Ureter (tissue), 1 donor: Measurements from ENCODE around the gene EFEMP2. TPM values are rescaled to one million over a fixed set of nuclear protein-coding genes. Genes with fewer than 3 reads are reported as not detected.

Experiments used
- DNase-seq: peaks from one replicate; pipeline ENCODE4 v3.0.0-alpha.2; 2020; ENCODE audit warnings: low spot score
- total RNA-seq: library from RNA; stranded (reverse); gene quantifications from one replicate; pipeline ENCODE4 v1.2.4, GENCODE V29; 2023
- donor health status: DM: yes; HTN: yes; CAD: no.

Gene EFEMP2
- total RNA-seq, 1 donor from 2014 or later = 60.0 TPM

DNA sequence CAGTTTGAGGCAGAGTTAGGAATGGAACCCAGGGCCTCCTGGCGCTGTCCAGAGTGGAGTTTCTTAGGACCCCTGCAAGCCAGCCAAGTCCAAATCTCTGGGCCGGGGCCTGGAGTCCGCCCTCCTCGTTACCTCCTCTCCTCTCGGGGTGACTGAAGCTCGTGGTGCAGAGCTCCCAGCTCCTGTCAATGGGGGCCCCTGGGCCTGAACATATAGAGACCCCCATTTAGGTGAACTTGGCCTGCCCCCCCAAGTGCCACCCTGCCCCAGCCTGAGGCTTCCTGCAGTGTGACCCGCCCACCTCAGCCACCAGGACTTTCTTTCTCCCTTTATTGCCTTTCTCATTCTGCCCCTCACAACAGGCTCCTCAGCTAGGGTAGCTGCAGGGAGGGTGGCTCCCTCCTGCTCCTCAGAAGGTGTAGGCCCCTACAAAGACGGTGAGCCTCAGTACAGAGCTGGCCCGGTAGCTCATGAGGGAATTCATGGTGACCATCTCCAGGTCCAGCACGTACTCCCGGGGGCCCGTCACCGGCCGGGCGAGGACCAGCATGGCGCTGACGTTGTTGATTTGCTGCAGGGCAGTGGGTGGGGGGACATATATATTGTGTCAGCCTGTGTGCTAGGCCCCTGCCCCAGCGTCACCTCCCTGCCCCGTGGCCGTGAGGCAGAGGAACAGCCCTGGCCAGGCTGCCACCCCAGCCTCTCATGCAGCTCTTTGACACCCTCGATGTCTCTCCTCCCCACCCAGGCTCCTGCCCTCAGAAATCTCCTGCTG, 5.9 kb downstream of the EFEMP2 start:
- no peak for DNase-seq

DNA sequence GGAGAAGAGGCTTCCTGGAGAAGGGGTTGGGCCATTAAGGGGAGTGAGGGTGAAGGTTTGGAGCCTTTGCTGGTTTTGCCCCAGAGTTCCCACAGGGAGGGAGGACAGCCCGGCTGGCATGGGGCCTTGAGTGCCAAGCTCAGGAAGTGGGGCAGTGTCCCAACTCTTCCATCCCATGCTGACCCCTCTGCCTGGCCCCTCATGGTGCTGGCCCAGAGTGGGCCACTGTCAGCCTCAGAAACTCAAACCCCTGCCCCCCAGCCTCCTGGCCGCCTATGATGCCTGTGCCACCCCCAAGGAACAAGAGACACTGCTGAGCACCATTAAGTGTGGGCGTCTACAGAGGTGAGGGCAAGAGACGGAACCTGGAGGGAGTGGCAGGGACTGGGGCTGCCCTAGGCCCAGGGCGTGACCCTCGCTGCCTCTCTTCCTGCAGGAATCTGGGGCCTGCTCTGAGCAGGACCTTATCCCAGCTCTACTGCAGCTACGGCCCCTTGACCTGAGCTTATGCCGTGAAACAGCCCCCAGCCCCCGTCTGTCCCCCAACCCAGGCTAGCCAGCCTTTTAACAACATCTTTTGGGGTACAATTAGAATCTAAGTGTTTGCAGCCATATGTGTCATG, 6.9 kb downstream of the EFEMP2 start:
- no peak for DNase-seq

DNA sequence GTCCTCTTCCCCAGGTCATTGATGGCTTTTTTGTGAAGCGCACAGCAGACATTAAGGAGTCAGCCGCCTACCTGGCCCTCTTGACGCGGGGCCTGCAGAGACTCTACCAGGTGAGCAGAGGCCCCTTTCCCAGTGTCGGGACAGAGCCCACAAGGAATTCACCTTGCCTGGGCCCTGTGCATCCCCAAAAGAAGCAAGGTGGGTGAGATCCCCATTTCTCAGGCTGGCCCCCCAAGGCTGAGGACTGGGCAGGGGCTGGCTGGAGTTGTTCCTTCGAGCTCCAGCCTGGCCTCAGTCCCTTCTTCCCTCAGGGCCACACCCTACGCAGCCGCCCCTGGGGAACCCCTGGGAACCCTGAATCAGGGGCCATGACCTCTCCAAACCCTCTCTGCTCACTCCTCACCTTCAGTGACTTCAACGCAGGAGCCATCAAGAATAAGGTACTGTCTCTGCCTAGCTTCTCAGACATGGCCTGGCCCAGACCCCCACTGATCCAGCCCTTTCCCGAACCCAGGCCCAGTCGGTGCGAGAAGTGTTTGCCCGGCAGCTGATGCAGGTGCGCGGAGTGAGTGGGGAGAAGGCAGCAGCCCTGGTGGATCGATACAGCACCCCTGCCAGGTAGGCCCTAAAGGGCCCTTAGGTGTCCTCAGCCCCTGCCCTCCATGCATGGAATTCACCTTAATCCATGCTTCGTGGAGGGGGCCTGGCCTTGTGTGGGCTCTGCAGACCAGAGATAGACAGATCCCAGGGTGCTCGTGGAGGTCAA, 7.7 kb downstream of the EFEMP2 start:
- DNase-seq = no peak

DNA sequence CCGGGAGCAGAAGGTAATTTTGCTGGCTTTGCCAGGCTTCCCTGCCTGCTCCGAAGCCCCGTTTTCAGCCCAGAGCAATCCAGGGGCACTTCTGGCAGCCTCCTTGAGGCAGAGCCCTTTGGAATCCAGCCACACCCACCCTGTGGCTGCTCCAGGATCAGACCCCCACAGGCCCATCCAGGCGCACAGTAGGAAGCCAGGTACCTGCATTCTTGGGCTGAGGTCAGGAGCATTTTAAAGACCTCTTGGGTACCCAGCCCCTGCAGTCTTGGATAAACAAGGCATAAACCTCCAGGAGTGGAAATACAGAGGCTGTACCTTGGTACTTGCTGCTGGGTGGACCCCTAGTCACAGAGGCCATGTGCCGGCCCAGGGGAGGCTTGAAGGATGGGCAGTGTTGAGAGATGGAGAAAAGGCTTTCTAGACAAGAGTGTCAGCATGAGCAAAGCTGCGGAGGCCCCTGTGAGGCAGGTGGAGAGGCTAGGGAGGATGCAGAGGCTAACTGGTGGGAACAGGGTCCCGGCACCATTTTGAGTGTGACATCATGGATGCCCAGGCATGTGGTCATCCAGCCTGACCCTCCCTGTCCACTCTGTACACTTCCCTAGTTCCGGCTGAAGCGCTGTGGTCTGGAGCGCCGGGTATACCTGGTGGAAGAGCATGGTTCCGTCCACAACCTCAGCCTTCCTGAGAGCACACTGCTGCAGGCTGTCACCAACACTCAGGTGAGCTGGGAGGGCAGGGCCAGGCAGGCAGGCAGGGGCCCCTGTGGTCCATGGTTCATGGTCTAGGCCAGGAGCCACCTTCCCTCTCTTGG, 8.5 kb downstream of the EFEMP2 start:
- DNase-seq = no peak

DNA sequence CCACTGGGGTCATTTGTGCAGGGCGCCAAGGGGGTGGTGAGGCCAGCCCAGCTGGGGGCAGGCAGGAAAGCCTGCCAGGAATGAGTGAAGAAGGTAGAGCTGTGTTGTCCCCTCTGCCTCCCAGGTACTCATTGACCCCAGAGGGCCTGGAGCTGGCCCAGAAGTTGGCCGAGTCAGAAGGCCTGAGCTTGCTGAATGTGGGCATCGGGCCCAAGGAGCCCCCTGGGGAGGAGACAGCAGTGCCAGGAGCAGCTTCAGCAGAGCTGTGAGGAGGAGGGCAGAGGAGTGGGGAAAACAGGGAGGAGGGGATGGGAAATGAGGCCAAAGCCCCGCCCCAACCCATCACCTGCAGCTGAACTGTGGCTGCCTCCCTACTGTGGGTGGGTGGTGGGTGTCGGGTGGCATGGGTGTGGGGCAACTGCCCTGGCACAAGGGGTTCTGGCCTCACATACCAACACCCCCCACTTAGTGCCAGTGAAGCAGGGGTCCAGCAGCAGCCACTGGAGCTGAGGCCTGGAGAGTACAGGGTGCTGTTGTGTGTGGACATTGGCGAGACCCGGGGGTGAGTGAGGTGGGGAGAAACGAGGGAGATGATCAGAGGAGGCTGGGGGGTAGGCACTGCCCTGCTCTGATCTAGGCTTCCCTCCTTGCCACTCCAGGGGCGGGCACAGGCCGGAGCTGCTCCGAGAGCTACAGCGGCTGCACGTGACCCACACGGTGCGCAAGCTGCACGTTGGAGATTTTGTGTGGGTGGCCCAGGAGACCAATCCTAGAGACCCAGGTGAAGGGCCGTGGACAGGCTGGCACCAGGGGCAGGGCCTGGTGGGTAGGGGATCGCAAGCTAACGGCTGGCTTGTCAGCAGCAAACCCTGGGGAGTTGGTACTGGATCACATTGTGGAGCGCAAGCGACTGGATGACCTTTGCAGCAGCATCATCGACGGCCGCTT, 9.4 kb downstream of the EFEMP2 start:
- DNase-seq = no peak

DNA sequence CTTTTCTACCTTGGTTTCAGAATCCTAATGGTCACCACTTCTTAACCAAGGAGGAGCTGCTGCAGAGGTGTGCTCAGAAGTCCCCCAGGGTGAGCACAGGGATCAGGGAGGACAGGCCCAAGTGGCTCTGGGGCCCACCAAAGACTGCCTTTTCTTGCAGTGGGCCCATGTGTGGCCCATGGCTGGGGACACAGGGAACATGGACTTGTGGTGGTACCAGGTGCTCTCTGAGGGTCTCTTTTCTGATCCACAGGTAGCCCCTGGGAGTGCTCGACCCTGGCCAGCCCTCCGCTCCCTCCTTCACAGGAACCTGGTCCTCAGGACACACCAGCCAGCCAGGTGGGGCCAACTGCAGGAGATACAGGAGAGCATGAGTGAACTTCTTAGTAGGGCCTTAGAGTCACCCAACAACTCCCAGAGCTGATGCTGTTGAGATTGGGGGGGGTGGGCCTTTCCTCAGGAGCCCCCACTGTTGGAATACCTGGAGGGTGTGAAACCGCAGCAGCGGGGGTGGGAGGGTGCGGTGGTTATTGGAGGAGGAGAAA, 10.3 kb downstream of the EFEMP2 start:
- no peak for DNase-seq

DNA sequence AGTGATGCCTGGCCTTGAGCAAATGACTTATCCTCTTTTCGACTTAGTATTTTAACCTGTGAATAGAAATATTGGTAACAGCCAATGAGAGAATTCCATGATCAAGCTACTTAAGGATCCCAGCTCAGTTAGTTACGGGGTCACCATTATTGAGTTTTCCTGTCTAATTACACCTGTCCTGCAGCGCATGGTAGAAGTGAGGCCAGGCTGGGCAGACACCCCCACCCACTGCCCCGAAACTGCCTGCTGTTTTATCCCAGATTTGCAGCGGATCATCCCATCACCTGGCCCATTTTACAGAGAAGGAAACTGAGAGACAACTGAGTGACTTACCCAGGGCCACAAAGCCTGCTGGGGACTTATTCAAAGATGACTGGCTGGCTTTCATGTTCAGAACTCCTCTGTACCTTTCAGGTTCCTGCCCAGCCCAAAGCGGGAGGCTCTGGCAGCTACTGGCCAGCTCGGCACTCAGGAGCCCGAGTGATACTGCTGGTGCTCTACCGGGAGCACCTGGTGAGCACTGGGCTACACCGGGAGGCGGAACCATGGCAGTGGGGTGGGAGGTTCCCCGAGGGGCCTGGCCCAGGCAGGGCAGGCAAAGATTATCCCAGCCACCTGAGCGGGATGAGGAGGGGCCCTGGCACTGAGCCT, 10.9 kb downstream of the EFEMP2 start:
- DNase-seq = no peak

DNA sequence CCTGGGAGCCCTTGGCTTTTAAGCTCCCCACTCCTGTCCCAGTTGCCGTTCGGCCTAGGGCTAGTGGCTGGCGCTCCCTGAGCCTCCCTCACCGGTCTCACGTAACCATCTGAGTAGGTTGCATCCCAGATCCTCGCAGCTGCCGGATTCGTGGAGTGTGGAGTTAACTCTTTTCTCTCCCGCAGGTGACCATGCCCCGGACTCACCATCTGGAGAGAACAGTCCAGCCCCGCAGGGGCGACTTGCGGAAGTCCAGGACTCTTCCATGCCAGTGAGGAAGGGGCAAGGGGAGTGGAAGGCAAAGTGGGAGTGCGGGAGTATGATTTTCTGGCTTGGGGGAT, 11.5 kb downstream of the EFEMP2 start:
- DNase-seq = no peak

DNA sequence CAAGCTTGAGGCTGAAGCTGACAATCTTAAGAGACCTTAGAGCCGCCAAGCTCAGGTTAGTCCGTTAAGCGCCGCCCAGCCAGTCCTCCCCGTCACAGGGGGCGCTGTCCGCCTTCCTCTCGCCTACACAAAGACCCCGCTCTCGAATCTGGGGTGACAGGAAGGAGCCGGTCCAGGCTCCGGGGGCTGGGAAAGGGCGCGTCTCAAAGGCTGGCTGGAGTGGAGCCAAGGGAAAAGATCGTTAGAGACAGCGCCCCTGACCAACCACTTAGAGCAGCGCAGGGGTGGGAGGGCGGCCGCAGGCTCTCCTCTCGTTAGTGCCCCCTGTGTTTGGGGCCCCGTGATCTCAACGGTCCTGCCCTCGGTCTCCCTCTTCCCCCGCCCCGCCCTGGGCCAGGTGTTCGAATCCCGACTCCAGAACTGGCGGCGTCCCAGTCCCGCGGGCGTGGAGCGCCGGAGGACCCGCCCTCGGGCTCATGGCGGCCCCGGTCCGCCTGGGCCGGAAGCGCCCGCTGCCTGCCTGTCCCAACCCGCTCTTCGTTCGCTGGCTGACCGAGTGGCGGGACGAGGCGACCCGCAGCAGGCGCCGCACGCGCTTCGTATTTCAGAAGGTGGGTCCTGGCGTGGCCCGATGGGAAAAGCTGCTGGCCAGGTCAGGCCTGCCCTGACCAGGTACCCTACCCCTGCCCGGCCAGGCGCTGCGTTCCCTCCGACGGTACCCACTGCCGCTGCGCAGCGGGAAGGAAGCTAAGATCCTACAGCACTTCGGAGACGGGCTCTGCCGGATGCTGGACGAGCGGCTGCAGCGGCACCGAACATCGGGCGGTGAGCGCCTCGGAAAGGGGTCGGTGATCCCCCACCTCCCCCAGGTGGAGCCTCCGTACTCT, 12.1 kb downstream of the EFEMP2 start, which contains the start of gene MUS81:
TSS of gene MUS81 (plus strand) at position 156 of the 887 bp plus-strand sequence. CDS start at position 477, 321 bp downstream.
- peak; percentile 99 for DNase-seq

DNA sequence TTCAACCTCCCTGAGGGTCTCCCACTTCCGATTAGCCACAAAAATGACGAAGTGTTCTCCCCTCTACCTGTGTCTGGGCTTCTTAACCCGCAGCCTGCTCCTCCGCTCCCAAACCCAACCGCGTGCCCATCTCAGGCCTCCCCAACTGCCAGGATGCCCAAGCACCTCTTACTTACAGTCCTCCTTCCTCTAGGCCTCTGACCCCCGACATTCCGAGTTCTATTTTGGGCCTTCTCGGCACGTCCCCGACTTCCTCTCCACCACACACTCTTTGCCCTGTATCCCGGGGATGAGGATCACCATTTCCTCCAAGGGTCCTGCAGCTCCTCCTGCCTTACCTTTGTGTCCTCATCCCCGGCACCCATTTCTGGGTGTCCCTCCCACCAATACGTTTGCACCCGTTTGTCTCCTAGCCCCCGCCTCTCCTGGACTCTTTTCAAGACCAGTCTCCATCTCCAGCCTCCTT, 12.8 kb downstream of the EFEMP2 start:
- DNase-seq = no peak

DNA sequence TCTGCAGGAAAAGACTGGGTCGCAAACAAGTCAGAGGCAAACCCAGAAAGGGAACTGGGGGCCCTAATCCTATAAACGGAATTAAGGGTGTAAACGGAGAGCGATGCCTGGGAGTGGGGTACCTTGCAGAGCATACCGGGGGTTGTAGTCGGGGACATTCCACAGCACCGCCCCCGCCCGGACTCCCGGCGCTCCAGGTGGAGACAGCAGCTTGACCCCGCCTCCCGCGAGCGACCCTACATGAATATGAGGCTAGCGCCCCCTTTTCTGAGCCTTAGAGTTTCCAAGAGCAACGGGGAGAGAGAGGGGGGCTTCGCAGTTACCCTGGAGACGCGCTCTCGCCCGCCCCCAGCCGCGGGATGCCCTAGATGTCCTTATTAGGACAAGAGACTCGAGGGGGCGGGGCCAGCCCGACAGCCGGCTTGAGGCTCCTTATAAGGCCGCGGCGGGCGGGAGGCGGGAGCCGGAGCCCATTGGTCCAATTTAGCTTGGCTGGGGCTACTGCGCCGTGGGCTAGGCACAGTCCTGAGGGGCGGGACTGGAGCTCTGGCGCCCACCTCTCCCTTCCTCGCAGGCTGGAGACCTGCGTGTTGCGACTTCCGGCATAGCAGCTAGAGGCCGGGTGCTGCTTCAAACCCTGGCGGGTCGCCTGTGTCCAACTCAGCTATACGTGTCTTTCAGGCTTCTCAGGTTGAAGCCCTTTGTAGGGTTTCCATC, 13.3 kb downstream of the EFEMP2 start:
- peak; percentile 99 for DNase-seq

DNA sequence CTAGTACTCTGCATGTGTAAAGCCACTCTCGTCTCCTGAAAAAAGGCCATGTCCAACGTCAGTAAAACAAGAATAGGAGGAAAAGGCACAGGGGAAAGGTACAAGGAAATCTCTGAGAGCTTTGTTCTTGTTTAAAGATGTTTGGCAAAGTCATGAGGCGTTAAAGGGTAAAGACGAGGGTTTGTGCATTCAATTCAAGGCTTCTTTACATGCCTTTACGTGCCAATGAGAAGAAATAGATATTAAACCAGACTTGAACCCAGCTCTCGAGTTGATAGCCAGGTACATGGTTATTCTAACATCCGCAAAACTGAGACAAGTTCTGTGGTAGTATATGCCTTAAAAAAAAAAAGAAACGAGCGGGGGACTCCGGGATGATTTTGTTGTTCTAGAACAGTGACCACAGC, 13.9 kb downstream of the EFEMP2 start:
- DNase-seq = no peak

DNA sequence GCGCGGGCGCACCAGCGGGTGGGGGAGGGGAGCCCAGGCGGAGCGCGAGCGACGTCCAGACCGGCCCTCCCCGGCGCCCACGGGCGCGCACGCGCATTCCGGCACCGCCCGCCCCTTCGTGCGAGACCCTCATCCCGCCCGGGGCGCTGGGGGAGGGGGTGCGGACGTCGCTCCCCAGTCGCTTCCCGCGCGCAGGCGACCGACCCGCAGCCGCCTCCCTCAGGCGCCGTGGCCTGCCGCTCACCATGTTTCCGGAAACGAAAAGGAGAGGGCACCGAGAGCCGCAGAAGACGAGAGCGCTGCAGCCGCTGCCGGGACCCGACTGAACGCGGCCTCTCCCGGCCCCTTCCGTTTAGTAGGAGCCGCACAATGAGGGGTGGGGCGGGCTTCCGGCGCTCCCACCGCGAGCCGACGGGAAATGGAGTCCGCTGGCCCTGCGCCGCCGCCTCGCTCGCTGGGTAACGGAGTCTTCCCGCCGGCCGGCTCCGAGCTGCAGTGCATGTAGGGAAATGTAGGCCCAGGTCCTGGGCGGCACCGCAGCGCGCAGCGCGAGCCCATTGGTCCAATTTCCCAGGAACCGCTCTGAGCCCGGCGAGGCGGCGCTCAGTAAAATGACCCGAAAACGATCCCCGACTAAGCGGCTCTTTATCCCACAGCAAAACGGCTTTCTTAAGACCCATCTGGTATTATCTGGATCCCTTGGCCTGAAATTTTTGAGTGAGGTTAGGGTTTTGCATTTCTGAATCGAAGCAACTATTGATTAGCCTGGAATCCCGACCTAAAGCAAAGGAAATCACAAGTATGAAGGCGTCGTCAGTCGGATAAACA, 14.5 kb downstream of the EFEMP2 start, which contains the start of gene CFL1:
TSS of gene CFL1 (minus strand) at position 328 of the 828 bp plus-strand sequence. CDS start at position 247, 81 bp downstream.
- DNase-seq = peak; percentile 98

DNA sequence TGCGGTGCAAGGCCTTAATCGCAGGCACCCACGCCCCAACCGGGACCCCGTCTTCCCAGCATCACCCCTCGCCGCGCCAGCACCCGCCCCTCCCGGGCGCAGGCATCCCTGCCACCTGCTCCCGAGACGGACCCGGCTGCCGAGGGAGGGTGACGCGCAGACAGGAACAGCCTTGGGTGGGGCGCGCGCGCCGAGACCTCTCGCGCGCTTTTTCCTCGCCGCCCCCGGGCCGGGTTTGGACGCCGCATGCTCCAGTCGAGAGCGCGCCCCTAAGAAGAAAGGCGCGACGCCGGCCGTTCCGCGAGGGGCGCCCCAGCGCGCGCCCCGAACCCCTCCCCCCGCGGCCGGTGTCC, 15.1 kb downstream of the EFEMP2 start:
- DNase-seq = no peak

DNA sequence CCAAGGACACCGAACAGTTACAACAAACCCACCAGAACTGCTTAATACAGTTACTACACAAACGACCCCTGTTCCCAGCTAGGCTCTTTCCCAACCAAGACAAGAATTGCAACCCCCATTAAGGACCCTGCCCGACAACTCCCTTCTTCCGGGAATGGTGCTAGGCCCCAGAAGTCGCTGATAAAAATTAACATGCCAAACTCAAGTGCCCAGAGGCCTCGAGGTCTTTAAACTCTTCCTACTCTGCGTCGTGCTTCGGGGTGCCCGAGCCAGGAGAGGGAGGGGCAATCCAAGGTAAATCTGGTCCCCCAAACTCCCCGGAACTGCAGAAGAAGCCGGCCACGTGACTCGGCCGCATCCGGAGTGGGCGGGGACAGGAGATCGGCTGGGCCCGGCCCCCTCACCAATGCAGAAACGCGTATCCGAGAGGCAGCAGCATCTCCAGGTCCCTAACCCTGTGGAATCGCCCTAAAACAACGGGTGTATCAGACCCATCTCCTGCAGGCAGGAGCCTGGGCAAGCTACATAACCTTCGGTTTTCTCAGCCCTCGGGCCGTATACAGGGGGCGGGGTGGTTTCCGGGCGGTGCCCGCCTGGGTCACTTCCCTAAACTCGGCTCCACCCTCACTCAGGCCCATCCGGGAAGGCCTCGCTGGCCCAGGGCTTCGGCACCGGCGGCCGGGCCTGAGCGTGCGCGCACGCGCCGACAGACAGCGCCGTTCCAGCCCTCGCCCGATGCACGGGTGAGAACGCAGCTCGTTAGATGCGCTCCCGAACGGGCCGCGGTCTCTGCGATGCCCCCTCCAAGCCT, 15.7 kb downstream of the EFEMP2 start:
- DNase-seq = peak; percentile 89

DNA sequence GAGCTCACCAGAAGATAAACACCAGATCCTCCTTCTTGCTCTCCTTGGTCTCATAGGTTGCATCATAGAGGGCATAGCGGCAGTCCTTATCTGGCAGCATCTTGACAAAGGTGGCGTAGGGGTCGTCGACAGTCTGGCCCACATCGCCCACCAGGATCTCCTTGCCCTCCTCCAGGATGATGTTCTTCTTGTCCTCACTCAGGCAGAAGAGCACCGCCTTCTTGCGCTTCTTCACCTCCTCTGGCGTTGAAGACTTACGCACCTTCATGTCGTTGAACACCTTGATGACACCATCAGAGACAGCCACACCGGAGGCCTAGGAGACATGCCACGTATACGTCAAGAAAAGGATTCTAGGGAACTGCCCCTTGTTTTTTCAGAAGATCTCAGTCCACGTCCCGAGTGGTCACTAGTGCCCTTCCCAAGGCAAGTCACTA, 16.7 kb downstream of the EFEMP2 start:
- no peak for DNase-seq
